GM18517 (cell line): ENCODE measurements around the gene KIRREL1.

Experiments
- ATAC-seq: cut with Tn5 transposase; IDR thresholded peaks from one replicate; pipeline ENCODE4 v1.9.1; 2021; ENCODE audit warnings: mild to moderate bottlenecking, moderate library complexity; ENCODE audit not compliant: unreplicated experiment

KIRREL1 gene

DNA sequence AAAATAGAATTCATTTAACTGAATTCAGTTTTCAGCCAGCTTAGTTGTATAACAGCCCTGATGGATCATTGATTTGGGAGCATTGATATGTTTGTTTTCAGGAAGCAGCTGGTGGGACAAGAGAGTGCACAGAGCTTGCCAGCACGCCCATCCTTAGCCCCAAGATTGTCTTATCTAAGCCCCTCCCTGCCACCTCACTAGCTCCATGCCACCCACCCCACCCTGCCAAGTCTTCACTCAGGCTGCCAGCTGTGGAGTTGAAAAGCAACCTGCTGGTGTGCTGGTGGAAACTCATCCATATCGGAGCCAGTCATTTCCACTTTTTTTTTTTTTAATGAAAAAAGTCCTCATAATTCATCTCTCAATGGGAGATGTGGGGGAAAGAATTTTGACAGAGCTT lies 11.8 kb downstream of the KIRREL1 start:
- no peak for ATAC-seq

DNA sequence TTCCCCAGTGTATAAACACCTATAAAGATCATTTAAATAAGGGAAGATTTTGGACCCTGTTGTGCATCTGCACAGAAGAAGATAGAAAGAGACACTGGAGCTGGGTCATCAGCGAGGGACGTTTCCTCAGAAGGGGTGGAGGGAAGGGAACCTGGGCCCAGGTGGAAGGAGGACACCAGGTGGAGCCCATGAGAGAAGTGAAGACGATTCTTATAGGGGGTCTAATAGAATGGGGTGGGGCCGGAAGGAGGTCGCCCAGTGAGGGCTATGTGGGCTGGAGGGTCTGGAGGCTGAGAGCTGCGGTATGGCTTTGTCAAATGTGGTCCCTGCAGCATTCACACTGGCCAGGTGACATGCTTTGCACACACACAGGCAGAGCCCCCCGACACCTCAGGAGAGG lies 13.7 kb downstream of the KIRREL1 start:
- ATAC-seq: no peak

DNA sequence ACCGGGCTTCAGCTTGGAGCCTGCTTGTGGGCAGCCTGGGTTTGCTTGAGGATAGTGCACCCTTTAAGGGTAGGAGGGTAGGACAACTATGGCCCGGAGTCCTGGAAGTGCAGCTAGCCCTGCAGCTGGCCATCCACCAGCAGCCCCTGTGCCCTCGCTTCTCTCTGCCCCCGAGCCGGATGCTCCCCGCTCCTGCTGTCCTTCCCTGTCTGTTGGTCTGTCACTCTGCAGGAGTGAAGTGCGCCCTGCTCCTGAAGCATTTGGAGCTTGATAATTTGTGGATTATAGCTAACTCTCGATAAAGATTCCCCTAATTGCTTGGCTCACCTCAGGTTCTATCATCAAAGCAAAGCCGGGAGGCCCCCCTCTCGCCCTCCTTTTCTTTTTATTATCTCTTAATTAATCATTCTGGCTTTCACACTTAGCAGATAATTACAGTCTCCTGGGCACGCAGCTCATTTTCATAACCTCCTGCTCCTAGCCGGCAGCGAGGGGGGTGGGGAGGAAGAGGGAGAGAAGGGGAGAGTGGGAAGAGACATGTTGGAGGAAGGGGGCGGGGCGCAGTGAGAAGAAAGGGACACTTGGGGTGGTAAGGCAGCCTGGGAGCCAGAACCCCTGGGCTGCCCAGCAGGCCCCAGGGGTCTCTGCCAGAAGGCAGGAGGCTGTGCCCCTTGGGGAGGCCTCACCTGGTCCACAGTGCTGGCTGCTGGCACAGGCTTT lies 14.4 kb downstream of the KIRREL1 start:
- no peak for ATAC-seq

DNA sequence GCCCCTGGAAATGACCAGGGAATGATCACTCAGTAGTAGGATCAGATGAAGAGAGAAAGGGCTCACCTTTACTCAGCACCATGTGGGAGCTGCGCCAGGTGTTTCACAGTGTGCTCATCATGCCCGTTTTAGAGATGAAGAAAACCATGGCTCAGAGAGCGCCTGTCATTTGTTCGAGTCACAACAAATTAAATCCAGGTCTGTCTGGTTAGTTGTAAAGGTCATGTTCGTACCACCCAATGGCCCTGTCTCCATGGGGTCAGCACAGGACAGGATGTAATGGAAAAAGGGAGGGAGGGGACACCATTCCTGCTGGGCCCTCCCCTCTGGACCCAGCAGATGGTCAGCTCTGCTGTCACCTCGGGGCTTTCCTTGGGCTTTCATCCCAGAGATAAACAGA lies 15.2 kb downstream of the KIRREL1 start:
- no peak for ATAC-seq

GRCh38 chr1:158011714-158012113 lies 18.3 kb downstream of the KIRREL1 start:
- no peak for ATAC-seq

DNA sequence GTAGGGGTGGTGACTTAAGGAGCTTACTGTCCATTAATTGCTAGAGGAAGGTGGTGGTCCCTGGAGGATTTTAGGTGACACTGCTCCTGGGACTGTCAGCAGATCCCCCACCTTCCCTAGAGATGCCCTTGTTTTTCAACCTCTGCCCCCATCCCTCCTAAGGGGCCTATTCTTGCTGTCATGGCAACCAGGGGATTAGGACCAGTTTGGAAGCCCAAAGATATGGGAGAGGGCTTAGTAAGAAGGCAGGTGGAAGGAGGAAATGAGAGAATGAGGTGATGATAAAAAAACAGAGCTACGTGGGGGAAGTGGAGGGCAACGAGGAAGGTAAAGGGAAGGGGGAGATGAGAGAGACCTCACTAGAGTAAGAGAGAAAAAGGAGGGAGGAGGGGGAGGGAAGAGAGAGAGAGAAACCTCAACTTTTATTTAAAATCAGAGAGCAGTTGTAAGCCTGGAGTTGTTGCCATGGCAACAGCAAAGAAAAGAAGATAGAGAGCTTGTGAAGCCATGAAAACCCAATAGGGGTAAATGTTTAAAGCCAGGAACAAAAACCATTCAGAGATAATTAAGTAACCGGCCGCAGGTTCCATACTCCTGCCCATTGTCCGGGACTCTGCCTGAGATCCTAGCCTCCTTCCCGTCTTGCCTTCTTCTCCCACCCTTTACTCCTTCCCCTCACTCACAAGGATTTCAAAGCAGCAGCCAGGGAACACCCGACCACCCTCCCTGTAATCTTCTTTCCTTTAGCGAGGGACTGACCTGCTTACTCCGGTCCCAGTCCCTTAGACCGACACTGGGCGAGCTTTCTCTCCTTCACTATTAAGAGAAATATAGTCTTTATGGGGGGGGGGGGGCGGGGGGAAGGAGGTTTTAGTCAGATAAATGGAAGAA lies 20.6 kb downstream of the KIRREL1 start:
- no peak for ATAC-seq

- no peak for ATAC-seq
Observed at GRCh38 chr1:158014731-158015320, 21.4 kb downstream of the KIRREL1 start.

DNA sequence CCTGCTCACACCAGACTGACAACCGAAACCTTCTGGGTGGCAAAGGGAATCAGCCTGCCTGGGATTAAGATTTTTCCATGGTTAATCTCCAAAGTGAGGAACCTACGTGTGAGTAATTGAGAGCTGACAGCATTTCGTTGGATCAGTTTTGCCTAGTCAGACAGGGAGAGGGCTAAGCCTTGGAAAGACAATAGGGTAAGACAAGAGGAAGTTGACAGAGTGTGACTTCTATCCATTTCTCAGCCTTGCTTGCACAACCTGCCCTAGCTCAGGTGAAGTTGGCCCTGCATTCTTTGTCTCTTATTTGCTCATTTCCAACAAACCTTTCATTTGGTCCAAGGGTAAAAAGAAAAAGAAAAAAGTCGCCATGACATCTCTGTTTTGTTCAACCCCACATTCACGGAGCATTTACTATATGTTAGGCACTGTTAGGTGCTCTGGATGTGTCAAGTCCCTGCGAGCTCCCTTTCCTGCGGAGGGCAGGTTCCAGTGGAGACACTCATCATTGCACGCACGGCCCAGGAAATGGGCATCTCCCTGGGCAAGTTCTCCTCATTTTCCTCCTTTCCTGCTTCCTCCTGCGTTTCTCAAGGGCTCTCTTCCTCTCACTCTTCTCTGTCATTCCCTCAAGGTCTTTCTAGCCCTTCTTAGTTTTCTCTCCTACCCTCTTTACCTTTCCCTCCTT lies 23.3 kb downstream of the KIRREL1 start:
- ATAC-seq: no peak

DNA sequence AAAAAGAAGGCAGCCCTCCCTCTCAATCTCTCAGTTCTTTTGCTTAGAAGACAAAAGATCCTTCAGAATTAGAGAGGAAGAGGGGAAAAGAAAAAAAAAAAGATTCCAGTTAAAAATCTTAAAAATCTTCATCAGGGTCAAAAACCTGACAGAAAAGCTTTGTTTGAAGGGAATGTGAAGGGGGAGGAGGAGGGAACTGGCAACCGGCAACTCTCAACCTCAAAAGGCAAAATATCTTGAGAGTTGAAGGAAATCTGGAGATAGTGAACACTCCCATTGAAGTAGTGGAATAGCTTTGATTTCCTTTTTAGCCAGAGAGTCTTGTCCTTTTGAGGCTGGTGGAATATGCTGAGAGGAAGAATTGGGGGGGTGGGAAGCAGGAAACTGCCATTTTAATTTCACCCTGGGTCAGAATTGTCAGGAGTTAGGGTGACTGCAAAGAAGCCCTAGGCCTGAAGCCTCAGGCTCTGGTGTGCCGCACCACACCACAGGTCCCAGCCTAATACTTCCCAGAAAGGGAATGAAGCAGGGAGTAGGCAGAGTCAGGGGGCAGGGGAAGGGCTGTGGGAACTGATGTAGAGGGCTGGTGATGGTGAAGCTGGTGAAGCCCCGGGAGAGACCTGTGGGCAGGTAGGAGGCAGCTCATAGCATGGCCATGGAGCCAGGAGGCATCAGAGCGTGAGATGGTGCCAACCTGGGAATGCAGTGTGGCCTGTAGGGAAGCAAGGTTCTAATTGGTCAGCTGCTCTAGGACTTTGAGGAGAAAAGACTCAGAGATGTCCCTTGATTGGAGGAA lies 24.6 kb downstream of the KIRREL1 start:
- no peak for ATAC-seq

DNA sequence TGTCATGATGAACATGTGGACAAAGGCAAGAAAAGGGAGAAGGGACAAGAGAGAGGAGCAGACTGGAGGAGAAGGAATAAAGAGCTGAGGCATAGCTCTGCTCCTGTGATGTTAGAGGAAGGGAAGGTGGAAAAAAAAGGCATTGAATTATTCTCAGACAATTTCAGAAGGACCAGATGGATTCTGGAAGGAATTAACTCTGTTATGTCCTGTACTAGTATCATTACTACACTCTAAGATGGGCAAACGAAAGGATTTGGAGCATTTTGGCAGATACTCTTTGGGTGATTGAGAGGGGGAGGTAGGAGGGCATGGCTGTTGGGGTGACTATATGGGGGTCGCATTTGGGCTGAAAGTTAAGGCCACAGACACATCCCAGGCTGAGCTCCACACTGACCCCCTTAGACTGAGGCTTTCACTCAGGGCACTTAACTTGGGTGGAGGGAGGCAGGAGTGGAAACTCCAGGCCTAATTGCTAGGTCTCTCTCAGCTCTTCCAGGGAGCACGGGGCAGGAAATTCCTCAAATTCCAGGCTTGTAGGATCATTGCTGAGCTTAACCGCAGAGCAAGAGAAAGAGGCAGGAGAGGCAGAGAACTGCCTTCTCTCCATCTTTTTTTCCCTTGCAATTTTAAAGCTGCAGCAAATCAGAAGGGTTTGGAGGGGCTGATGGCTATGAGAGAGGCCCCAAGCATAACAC lies 25.9 kb downstream of the KIRREL1 start:
- ATAC-seq: no peak

DNA sequence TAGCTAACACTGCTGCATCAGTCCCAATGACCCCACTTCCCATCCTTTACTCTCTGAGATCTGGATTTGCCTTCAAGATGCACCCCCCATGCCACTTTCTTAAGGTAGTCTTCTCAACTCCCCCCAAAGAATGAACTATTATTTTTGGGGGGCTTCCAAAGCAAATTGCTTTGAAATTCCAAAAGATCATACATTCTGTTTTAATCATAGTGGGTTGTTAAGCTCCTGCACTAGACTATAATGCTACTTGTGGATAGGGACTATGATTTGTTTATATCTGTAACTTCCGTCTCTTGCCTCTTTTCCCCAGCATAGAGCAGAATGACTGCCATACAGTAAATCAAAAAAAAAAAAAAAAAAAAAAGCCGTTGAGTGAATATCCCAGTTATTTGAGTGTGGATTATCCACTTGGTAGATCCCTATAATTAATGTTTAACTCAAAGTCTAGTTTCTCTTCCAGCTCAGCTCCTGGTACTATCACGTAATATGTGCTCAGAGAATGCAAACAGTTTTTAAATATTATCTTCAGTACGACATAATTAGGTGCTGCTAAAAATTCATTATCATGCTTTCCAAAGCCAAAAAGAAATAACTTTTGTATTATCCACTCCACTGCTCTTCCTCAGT lies 26.9 kb downstream of the KIRREL1 start:
- no peak for ATAC-seq

DNA sequence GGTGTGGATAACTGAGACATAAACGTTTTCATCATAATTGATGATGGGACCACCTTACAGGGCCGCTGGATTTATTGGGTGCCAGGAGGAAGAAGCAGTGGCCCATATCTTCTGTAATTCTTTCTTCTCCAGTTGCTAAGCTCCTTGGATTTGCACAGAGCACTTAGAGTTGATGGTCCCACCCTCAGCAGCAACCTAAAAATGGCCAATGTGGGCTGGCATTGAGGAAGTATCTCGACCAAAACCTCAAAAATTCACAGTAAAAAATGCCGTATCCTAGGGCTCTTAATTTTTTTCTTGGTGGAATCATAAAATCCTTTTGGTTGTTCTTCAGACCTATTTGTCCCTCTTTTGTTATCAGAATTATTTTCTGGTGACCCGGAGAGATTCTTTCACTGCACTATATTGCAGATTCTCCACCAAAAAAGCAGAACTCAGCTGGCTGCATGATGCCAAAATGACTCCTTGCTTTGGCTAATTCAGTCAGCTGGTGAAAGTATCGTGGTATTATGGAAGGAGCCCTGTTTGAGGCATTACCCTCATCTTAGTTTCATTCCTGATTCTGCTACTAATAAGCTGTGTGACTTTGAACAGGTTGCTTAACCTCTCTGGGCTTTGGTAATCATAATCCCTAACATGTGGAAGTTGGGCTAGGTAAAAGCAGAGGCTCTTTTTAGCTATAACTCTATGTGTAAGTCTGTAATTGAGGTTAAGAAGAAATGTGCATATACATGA lies 27.6 kb downstream of the KIRREL1 start:
- ATAC-seq: no peak

- ATAC-seq: no peak
Observed at GRCh38 chr1:158021721-158022120, 28.3 kb downstream of the KIRREL1 start.

- no peak for ATAC-seq
Observed at GRCh38 chr1:158022554-158023312, 29.3 kb downstream of the KIRREL1 start.

GRCh38 chr1:158024737-158025136 lies 31.3 kb downstream of the KIRREL1 start:
- ATAC-seq: no peak

- ATAC-seq: no peak
Observed at GRCh38 chr1:158025576-158026230, 32.3 kb downstream of the KIRREL1 start.

- no peak for ATAC-seq
Observed at GRCh38 chr1:158026651-158027050, 33.2 kb downstream of the KIRREL1 start.
